NCI-H1105 (cell line): Measurements from ENCODE around the gene SNRNP48.

Experiments used
- DNase-seq: peaks from one replicate; lab custom pipeline; 2025; lab: John Stamatoyannopoulos, UW

The SNRNP48 gene

GRCh38 chr6:7589949-7590917 lies at the start of gene SNRNP48:
Gene SNRNP48, plus strand, starts transcription at chr6:7590198. Its CDS starts 60 bp downstream, at chr6:7590258.
- DNase-seq, result peak; percentile 93

GRCh38 chr6:7540595-7540994 lies 49.4 kb upstream of the SNRNP48 start:
- DNase-seq, result no peak

GRCh38 chr6:7541175-7542064 lies 48.6 kb upstream of the SNRNP48 start, which contains the start of gene DSP:
Gene DSP, plus strand, starts transcription at chr6:7541671. Its CDS starts 245 bp downstream, at chr6:7541916.
- peak; percentile 66 for DNase-seq

GRCh38 chr6:7542065-7542873 lies 47.7 kb upstream of the SNRNP48 start:
- DNase-seq, result no peak

- DNase-seq, result peak; percentile 54
Observed at GRCh38 chr6:7542874-7543624, 46.9 kb upstream of the SNRNP48 start.

GRCh38 chr6:7543789-7544424 lies 46.1 kb upstream of the SNRNP48 start:
- DNase-seq, result no peak

- no peak for DNase-seq
Observed at GRCh38 chr6:7544597-7544996, 45.4 kb upstream of the SNRNP48 start.

- DNase-seq, result no peak
Observed at GRCh38 chr6:7545316-7546019, 44.5 kb upstream of the SNRNP48 start.

GRCh38 chr6:7546020-7546369 lies 44.0 kb upstream of the SNRNP48 start:
- no peak for DNase-seq

GRCh38 chr6:7546383-7546782 lies 43.6 kb upstream of the SNRNP48 start:
- DNase-seq, result no peak

- DNase-seq, result no peak
Observed at GRCh38 chr6:7546896-7547295, 43.1 kb upstream of the SNRNP48 start.

- no peak for DNase-seq
Observed at GRCh38 chr6:7547315-7547714, 42.7 kb upstream of the SNRNP48 start.

GRCh38 chr6:7550433-7550801 lies 39.6 kb upstream of the SNRNP48 start:
- no peak for DNase-seq

- DNase-seq, result no peak
Observed at GRCh38 chr6:7554533-7555275, 35.3 kb upstream of the SNRNP48 start.

- no peak for DNase-seq
Observed at GRCh38 chr6:7555671-7556070, 34.3 kb upstream of the SNRNP48 start.

GRCh38 chr6:7556394-7557106 lies 33.4 kb upstream of the SNRNP48 start:
- no peak for DNase-seq

GRCh38 chr6:7557652-7558051 lies 32.3 kb upstream of the SNRNP48 start:
- no peak for DNase-seq

GRCh38 chr6:7558781-7559180 lies 31.2 kb upstream of the SNRNP48 start:
- DNase-seq, result no peak

- no peak for DNase-seq
Observed at GRCh38 chr6:7559196-7559595, 30.8 kb upstream of the SNRNP48 start.
